ENCODE measurements around the gene MMP25.
"Not testable (repeated sequence)": the region's sequence is repeated elsewhere in the genome, so short reads cannot be mapped to it uniquely, and the experiment has no call there.

Gene MMP25

DNA sequence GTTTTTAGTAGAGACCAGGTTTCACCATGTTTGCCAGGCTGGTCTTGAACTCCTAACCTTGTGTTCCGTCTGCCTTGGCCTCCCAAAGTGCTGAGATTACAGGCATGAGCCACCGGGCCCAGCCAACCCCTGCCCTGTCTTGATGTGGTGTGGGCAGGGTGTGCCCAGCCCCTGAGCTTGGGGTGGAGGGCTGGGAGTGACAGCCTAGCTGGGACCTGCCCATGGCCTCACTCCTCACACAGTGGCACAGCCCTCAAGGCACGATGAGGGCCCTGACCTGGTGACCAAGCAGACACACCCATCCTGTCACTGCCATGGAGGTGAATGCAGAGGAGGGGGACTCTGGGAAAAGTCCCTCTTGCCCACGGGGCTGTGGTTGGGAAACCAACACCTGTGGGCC is 22.1 kb downstream of the MMP25 start:
- H3K27ac ChIP-seq = no peak overlapping the region
- DNase-seq (ENCODE audit: low read depth, low spot score) = no peak

DNA sequence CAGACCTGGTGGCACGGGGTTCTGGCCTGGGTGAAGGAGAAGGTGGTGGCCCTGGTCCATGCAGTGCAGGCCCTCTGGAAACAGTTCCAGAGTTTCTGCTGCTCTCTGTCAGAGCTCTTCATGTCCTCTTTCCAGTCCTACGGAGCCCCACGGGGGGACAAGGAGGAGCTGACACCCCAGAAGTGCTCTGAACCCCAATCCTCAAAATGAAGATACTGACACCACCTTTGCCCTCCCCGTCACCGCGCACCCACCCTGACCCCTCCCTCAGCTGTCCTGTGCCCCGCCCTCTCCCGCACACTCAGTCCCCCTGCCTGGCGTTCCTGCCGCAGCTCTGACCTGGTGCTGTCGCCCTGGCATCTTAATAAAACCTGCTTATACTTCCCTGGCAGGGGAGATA is 22.8 kb downstream of the MMP25 start:
- not testable (repeated sequence) for DNase-seq (ENCODE audit: low read depth, low spot score); H3K27ac ChIP-seq

DNA sequence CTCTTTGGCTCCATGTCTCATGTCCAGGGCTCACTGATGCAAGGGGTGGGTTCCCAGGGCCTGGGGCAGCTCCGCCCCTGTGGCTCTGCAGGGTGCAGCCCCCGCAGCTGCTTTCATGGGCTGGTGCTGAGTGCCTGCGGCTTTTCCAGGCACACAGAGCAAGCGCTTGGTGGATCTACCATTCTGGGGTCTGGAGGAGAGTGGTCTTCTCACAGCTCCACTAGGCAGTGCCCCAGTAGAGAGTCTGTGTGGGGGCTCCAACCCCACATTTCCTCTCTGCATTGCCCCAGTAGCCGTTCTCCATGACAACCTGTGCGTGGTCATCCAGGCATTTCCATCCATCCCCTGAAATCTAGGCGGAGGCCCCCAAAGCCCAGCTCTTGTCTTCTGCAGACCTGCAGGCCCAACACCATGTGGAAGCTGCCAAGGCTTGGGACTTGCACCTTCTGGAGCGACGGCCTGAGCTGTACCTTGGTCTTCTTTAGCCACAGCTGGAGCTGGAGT is 24.3 kb downstream of the MMP25 start:
- H3K27ac ChIP-seq = no peak overlapping the region
- DNase-seq (ENCODE audit: low read depth, low spot score) = no peak

DNA sequence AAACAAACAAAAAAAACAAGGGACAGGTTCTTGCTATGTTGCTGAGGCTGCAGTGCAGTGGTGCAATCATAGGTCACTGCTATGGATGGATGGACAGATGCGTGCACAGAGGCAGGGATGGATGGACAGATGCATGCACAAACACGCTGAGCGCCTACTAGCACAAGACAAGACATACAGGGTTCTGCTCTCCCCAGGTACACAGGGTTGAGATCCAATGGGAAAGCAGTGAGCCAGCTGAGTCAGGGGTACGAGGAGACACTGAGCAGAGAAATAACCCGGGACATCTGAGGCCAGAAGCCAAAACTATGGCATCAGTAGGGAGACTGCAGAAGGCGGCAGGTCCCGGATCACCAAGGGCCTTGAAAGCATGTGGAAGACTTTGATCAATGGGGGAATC is 25.3 kb downstream of the MMP25 start:
- no peak overlapping the region for H3K27ac ChIP-seq
- no peak for DNase-seq (ENCODE audit: low read depth, low spot score)

DNA sequence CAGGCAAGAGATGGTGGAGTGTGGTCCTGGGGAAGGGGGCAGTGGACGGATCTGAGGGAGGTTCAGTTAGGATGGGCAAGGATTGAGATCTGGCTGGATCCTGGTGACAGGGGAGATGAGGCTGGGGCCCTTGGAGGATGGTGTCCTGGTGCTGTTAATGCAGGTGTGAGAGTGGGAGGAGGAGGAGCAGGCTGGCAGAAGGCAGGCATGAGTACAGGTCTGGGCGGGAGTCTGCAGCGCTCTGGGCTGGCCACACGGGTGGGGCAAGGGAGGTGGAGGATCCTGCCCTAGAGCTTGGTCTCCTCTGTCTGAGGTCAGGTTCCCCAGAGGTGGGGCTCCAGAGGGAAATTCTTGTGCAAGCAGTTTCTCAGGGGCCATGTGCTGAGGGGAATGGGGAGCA is 25.8 kb downstream of the MMP25 start:
- not testable (repeated sequence) for H3K27ac ChIP-seq; DNase-seq (ENCODE audit: low read depth, low spot score)

DNA sequence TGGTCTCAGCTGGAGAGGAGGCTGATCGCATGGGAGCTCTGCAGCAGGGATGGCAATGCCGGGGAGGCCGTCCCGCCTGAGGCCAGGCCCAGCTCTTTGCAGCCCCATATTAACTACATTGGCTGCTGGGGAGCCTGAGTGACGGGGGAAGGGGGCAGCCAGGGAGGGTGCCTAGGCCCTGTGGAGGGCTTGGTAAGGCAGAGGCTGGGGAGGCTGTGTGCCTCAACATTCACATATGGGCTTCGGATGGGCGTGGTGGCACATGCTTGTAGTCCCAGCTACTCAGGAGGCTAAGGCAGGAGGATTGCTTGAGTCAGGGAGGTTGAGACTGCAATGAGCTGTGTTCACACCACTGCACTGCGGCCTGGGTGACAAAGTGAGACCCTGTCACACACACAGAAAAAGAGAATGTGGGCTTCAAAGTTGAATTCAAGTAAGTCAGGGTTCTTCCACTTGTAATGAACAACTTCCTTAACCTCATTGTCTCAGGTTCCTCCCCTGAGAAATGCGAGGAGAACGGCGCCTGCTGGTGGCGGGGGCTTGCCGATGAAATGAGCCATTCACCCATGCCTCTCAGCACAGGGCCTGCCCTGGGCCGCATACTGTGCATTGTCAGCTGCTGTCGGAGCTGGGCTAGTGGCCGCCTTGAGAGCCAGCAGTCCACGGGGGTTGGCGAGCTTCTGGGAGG is 26.4 kb downstream of the MMP25 start:
- DNase-seq (ENCODE audit: low read depth, low spot score); H3K27ac ChIP-seq: not testable (repeated sequence)

DNA sequence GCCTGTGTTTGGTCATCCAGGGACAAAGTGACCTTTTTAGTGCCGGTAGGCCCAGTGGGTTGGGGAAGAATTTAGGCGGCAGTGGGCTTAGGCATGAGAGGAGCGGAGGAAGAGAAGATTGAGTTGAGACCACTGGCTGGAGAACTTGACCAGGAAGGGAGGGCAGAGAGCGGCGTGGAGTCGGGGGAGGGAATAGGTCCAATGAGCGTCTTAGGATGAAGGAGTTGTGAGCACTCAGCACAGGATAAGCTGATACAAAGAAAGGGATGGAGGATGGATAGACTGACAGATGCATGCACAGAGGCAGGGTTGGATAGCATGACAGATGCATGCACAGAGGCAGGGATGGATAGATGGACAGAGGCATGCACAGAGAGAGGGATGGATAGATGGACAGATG is 27.1 kb downstream of the MMP25 start:
- H3K27ac ChIP-seq = no peak overlapping the region
- no peak for DNase-seq (ENCODE audit: low read depth, low spot score)

DNA sequence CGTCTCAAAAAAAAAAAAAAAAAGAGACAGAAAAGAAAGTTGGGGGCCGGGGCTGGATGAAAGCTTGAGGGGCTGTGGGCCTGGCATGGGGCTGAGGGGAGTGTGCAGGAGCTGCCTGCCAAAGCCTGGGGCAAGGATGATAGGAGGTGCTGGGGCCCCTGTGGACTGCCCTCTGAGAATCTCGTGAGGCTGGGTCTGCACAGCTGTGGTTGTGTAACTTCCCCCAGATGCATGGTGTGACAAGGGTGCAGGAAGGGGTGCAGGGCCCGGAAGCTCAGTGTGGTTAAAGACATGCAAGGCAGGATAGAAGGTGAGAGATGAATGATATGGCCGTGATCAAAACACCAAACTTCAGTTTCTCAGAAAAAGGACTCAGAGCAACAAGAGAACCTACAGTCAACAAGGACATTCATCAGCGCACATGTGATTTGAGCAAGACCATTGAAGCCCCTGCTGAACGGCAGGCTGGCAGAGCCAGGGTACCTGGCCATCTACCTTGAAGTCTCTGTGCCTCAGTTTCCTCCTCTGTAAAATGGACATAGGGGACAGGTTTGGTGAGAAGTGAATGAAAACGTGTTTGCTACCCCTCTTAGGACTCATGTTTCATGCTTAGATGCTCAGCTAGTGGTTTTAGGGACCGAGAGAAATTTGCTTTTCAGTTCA is 28.6 kb downstream of the MMP25 start:
- H3K27ac ChIP-seq = no peak overlapping the region
- DNase-seq (ENCODE audit: low read depth, low spot score) = no peak

DNA sequence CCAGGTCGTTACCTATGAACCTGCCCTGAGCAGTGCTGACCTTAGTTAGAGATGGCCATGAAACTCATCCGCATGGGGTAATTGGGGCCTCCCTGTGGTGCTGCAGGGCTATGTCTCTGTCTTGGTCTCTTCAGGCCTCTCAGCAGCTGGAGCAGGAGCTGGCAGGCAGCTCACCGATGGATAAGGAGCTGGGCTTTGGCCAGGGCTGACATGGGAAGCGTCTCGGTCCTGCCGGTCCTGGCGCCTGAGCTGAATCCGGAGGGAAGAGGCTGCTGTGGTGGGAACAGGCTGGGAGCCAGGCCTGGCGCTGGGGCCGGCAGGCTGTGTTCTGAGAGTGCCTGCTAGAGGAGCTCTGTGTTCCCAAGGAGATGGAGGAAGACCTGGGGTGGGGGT is 29.2 kb downstream of the MMP25 start:
- DNase-seq (ENCODE audit: low read depth, low spot score) = no peak
- no peak overlapping the region for H3K27ac ChIP-seq

DNA sequence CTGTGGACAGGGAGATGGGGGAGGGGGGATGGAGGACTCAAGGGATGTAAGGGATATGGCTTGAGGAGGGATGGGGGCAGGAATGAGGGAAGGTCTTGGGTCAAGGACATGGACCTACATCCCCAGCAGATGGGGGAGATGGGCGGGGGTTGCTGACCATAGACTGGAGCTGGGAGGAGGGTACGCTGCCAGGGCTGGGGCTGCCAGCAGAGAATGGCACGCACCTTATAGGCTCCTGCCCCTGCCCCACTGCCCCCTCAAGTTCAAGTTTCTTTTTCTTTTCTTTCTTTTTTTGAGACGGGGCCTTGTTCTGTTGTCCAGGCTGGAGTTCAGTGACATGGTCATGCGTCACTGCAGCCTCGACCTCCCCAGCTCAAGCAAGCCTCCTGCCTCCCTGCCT is 29.6 kb downstream of the MMP25 start:
- not testable (repeated sequence) for H3K27ac ChIP-seq; DNase-seq (ENCODE audit: low read depth, low spot score)

DNA sequence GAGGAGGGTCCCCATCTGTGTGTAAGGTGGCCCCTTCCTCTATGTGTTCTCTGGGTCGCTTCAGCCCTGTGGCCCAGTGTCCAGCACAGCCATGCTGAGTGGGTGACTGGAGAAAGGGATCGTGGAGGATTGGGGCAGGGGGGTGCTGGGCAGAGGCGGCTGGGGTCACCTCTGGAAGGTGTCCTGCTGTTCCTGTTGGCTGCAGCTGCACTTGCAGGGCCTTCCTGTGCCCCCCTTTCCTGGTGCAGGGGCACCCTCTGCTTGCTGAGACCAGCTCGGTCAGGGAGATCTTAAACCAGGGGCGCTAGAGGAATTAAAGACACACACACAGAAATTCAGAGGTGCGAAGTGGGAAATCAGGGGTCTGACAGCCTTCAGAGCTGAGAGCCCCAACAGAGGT is 30.2 kb downstream of the MMP25 start:
- DNase-seq (ENCODE audit: low read depth, low spot score) = no peak
- no peak overlapping the region for H3K27ac ChIP-seq

DNA sequence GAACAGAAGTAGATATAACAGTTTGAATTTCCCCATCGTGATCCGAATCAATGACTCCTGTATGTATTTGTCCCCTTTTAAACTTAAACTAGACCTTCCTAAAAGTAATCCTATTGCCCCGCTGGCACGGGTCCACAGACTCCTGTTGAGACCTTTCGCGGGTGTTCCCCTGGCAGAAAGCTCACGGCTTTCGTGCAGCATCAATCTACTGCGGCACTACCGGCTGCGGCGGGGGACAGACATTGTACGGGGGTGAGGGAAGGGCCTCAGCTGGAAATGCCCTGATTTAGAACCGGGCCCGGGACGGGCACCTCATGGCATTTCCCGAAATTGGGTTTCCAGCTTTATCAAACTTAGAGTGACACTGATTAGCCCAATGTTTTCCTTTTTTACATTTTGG is 33.7 kb downstream of the MMP25 start:
- no peak overlapping the region for H3K27ac ChIP-seq
- DNase-seq (ENCODE audit: low read depth, low spot score) = no peak

DNA sequence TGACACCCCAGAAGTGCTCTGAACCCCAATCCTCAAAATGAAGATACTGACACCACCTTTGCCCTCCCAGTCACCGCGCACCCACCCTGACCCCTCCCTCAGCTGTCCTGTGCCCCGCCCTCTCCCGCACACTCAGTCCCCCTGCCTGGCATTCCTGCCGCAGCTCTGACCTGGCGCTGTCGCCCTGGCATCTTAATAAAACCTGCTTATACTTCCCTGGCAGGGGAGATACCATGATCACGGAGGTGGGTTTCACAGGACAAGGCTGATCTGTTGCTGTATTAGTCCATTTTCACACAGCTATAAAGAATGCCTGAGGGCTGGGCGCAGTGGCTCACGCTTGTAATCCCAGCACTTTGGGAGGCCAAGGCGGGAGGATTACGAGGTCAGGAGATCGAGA is 35.6 kb downstream of the MMP25 start:
- DNase-seq (ENCODE audit: low read depth, low spot score); H3K27ac ChIP-seq: not testable (repeated sequence)

DNA sequence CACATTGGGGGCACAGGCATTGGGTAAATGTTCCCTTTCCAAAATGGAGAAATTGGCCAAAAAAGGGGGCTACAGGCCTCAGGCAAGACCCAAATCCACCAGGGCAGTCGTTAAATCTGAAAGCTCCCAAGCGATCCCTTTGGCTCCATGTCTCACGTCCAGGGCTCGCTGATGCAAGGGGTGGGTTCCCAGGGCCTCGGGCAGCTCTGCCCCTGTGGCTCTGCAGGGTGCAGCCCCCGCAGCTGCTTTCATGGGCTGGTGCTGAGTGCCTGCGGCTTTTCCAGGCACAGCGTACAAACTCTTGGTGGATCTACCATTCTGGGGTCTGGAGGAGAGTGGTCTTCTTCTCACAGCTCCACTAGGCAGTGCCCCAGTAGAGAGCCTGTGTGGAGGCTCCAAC is 37.0 kb downstream of the MMP25 start:
- DNase-seq (ENCODE audit: low read depth, low spot score); H3K27ac ChIP-seq: not testable (repeated sequence)

DNA sequence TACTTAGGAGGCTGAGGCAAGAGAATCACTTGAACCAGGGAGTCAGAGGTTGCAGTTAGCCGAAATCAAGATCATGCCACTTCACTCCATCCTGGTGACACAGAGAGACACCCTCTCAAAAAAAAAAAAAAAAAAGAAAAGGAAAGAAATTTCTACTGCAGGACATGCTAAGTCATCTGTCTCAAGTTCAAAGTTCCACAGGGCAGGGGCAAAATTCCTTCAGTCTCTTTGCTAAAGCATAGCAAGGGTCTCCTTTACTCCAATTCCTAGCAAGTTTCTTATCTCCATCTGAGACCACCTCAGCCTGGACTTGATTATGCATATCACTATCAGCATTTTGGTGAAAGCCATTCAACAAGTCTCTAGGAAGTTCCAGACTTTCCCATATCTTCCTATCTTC is 38.1 kb downstream of the MMP25 start:
- no peak for DNase-seq (ENCODE audit: low read depth, low spot score)
- no peak overlapping the region for H3K27ac ChIP-seq

DNA sequence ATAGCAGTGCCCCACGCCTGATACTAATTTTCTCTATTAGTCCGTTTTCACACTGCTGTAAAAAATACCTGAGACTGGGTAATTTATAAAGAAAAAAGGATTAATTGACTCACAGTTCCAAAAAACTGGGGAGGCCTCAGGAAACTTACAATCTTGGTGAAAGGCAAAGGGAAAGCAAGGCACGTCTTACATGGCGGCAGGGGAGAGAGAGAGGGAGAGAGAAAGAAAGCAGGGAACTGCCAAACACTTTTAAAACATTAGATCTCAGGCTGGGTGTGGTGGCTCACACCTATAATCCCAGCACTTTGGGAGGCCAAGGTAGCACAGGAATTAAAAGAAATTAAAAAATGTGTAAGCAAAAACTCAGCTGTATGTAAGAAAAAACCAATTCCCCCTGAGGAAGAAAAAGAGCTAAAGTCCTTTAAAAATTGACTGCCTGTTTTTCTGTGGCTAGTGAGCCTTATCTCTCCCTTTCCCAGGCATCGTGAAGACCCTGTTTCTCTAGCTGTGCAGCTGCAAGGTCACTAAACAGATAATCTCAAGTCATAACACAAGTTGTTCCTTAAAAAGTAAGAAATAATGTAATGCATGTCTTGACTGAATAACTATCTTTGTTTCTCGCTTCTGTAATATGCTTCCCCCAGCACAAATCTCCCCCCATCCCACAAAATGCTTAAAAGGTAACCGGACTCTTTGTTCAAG is 38.8 kb downstream of the MMP25 start:
- no peak for DNase-seq (ENCODE audit: low read depth, low spot score)
- H3K27ac ChIP-seq = no peak overlapping the region

DNA sequence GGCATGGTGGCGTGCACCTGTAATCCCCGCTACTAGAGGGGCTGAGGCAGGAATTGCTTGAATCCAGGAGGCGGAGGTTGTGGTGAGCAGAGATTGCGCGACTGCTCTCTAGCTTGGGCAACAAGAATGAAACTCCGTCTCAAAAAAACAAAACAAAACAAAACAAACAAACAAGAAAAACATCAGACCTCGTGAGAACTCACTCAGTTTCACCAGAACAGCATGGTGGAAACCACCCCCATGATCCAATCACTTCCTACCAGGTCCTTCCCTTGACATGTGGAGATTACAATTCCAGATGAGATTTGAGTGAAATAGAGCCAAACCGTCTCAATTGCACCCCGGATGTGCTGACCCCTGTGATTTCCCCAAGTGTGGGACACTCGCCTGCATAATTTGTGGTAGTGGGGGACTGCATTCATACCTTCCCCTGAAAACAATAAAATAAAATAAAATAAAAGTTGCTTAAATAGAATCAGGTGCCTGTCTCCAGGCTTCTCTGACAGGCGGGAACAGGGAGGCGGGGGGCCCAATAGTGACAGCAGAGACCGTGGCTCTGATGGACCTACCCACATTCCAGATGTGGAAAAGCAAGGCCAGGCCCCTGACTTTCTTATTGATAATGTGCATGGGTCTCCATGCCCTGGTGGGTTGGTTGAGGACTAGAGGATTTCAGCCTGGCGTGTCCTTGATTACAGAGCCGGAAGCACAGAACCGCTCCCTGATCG is 39.7 kb downstream of the MMP25 start:
- H3K27ac ChIP-seq = no peak overlapping the region
- DNase-seq (ENCODE audit: low read depth, low spot score) = no peak

DNA sequence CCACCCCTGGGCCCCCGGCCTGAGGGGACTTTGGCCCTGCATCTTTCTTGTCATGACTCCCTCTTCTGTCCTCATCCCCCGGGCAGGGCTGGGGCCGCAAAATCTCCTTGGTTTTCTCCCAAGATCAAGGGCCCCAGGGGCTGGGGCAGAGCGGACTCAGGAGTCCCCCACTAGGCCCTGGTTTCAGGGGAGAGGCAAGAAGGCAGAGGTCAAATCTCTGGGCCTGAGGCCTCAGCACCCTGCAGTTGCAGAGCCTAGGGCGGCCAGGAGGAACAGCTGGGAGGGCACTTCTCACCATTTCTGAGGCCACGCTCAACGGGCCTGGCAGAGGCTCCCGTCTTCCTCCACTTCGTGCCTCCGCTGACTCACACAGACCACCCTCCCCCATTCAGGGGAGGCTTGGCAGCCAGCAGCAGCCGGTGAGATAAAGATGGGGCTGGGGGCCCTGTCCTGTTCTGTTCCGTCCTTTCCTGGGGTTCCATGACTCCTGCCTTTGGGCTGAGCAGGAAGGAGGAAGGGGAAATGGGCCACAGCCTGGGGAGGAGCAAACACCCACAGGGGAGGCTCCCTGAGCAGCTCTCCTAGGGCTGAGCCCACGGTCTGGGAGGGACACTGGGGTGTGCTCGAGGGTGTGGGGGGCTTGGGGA is 40.4 kb downstream of the MMP25 start:
- no peak for DNase-seq (ENCODE audit: low read depth, low spot score)
- no peak overlapping the region for H3K27ac ChIP-seq

DNA sequence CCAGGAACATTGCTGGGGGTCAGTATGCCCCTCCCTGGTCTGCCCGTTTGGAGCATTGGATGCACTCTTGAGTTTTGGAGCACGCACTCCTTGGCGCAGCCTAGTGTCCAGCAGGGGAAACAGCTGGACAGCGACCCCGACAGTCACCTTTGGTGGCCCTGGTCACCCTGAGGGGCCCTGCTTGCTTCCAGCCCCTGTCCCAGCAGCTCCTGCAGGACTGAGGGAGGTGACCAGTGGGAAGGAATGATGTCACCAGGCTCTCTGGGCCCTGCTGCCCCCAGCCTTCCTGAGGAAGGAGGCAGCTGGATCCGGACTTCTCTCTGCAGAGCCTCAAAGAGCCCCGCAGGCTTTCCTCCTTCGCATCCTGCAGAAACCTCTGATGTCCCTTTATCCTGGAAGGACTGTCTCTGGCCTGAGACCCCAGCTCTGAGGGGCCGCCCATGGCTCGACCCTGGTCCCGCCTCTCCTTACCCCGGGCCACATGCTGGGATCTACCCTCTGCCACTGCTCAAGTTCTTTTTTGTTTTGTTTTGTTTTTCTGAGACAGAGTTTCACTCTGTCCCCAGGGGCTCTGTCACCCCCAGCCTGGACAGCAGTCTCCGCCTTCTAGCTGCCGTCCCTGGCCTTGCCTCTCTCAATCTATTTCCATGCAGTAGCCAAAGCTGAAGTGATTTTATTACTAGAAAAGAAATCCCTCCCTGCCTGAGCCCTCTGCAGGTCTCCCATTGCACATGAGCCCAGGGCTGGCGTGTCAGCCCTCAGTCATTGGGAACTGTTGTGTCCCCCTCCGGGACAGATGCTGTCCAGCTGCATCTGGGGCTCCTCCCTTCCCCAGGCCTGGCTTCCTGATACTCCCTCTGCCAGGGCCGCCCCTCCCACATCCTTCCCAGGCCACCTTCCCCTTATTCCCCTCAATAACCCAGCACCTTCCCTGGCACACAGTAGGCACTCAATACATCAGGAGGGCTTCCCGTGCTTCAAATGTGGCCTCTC is 41.2 kb downstream of the MMP25 start:
- no peak for DNase-seq (ENCODE audit: low read depth, low spot score)
- H3K27ac ChIP-seq = no peak overlapping the region

All from epithelial cell of prostate (primary cell).